Liver (tissue), 9 donors: Measurements from ENCODE around the gene UMODL1. TPM values are rescaled to one million over a fixed set of nuclear protein-coding genes. Genes with fewer than 3 reads are reported as not detected.

Source experiments
- DNase-seq: peaks from one replicate; pipeline ENCODE4 v3.0.0-alpha.2; 2017; ENCODE audit warnings: low spot score
- H3K27ac ChIP-seq, 2 donors: one replicate each; pipeline ENCODE4 v1.7.0; 2013; ENCODE audit warnings: inconsistent platforms in 2 of 2, low read length in 2 of 2, control low read depth in 1 of 2, low read depth in 1 of 2, mild to moderate bottlenecking in 1 of 2
- H3K27me3 ChIP-seq, 4 donors: one replicate each; pipeline versions ENCODE4 v1.6.1 to v1.7.0; 2013; ENCODE audit warnings: low read length in 3 of 4, inconsistent platforms in 1 of 4, mild to moderate bottlenecking in 1 of 4, moderate library complexity in 1 of 4; ENCODE audit not compliant: control insufficient read depth in 4 of 4, insufficient read depth in 4 of 4
- H3K36me3 ChIP-seq, 4 donors: one replicate each; pipeline versions ENCODE4 v1.6.1 to v1.7.0; 2013; ENCODE audit warnings: low read length in 3 of 4, mild to moderate bottlenecking in 3 of 4, low read depth in 1 of 4, moderate library complexity in 1 of 4; ENCODE audit not compliant: control insufficient read depth in 4 of 4, insufficient read depth in 3 of 4
- H3K4me1 ChIP-seq, 4 donors: one replicate each; pipeline versions ENCODE4 v1.6.1 to v1.7.0; 2013; ENCODE audit warnings: low read length in 3 of 4, mild to moderate bottlenecking in 3 of 4, moderate library complexity in 1 of 4; ENCODE audit not compliant: control insufficient read depth in 4 of 4, insufficient read depth in 4 of 4
- H3K4me3 ChIP-seq, 3 donors: one replicate each; pipeline versions ENCODE4 v1.6.1 to v1.7.0; 2013; ENCODE audit warnings: low read length in 3 of 3, control low read depth in 1 of 3, low read depth in 1 of 3, mild to moderate bottlenecking in 1 of 3
- H3K9ac ChIP-seq, 2 donors: one replicate each; pipeline ENCODE4 v1.7.0; 2013; ENCODE audit warnings: low read length in 2 of 2, mild to moderate bottlenecking in 2 of 2, moderate library complexity in 2 of 2, control low read depth in 1 of 2, low read depth in 1 of 2
- H3K9me3 ChIP-seq, 4 donors: one replicate each; pipeline versions ENCODE4 v1.6.1 to v1.7.0; 2013; ENCODE audit warnings: low read length in 3 of 4; ENCODE audit not compliant: control insufficient read depth in 4 of 4
- EGR1 ChIP-seq, 2 donors: IDR thresholded peaks; 2 replicates each; pipeline ENCODE4 v1.6.1; 2016 to 2018; ENCODE audit warnings: antibody characterized with exemption in 2 of 2, low read depth in 2 of 2
- FOXA1 ChIP-seq: IDR thresholded peaks from 2 replicates; pipeline ENCODE4 v1.6.1; 2016; ENCODE audit warnings: antibody characterized with exemption
- FOXA2 ChIP-seq: IDR thresholded peaks from 2 replicates; pipeline ENCODE4 v1.6.1; 2016; ENCODE audit warnings: antibody characterized with exemption
- HNF4A ChIP-seq, 2 donors: conservative IDR thresholded peaks; 2 replicates each; pipeline ENCODE4 v1.6.1; 2016; ENCODE audit warnings: antibody characterized with exemption in 2 of 2, mild to moderate bottlenecking in 2 of 2
- NR2F2 ChIP-seq: IDR thresholded peaks from 2 replicates; pipeline ENCODE4 v1.6.1; 2016; ENCODE audit warnings: antibody characterized with exemption
- RXRA ChIP-seq, 2 donors: IDR thresholded peaks; 2 replicates each; pipeline ENCODE4 v1.6.1; 2017 to 2018; ENCODE audit warnings: antibody characterized with exemption in 2 of 2, mild to moderate bottlenecking in 1 of 2
- SP1 ChIP-seq: IDR thresholded peaks from 2 replicates; pipeline ENCODE4 v1.6.1; 2018; ENCODE audit warnings: antibody characterized with exemption, mild to moderate bottlenecking
- YY1 ChIP-seq: IDR thresholded peaks from 2 replicates; pipeline ENCODE4 v1.6.1; 2016; ENCODE audit warnings: antibody characterized with exemption, mild to moderate bottlenecking
- WGBS: extraction: QIAGEN DNeasy Blood & Tissue Kit; methylation state at CpG from one replicate; pipeline ENCODE4 v1.1.7; 2013; 5-methylcytosine and 5-hydroxymethylcytosine counted together
- polyA plus RNA-seq, 2 donors: library from polyadenylated mRNA; stranded (reverse) in 1 of 2; unstranded in 1 of 2; fragments of 200-250 nt in 1 of 2; fragments of >200 nt in 1 of 2; fragmentation: Nextera tagmentation in 1 of 2; extraction: Ambion mirVana in 1 of 2; gene quantifications; one replicate each; pipeline versions ENCODE4 v1.2.1 to v1.2.3, GENCODE V29; 2013 to 2015
- total RNA-seq, 2 donors: library from RNA; depleted of rRNA; stranded (reverse); fragments of >200 nt; gene quantifications; one replicate each; pipeline ENCODE4 v1.2.3, GENCODE V29; 2014
- TF ChIP-seq, protein P1 (sequence below): fragments of 150-350 bp; IDR thresholded peaks from 2 replicates; pipeline ENCODE4 v1.5.1; 2017; ENCODE audit warnings: improper control_type of control experiment, low read depth, low read length; ENCODE audit not compliant: missing input control
- TF ChIP-seq, protein P2 (sequence below): IDR thresholded peaks from 2 replicates; pipeline ENCODE4 v1.6.1; 2016; ENCODE audit warnings: antibody characterized with exemption
- TF ChIP-seq, protein P3 (sequence below): IDR thresholded peaks from 2 replicates; pipeline ENCODE4 v1.6.1; 2016; ENCODE audit warnings: antibody characterized with exemption
- donor health status: healthy.
- donor health status: healthy.
- donor health status: healthy.
- donor health status: healthy.
- donor health status: healthy.

UMODL1 gene
- total and polyA plus RNA-seq, 4 donors: 0.08 to 0.14 (median 0.08) TPM; not detected in 1

GRCh38 chr21:42133131-42133530 is 62.0 kb downstream of the UMODL1 start:
- Histone ChIP-seq H3K9me3 (no peaks in the 10 kb centered on the region), H3K27me3 (no peaks in the 10 kb centered on the region), H3K4me1 (no peaks in the 10 kb centered on the region), H3K36me3 (no peaks in the 10 kb centered on the region), H3K4me3 (no peak overlapping the region), H3K9ac (no peak overlapping the region), H3K27ac (no peak overlapping the region)
- no peak for TF ChIP-seq HNF4A (conservative IDR thresholded peaks at IDR 0.05)
- TF ChIP-seq SP1: no peak
- TF ChIP-seq RXRA (IDR thresholded peaks at IDR 0.05): no peak
- TF ChIP-seq EGR1 (IDR thresholded peaks at IDR 0.05; ENCODE audit: low read depth in 2 of 2): no peak
- TF ChIP-seq, protein P1, sequence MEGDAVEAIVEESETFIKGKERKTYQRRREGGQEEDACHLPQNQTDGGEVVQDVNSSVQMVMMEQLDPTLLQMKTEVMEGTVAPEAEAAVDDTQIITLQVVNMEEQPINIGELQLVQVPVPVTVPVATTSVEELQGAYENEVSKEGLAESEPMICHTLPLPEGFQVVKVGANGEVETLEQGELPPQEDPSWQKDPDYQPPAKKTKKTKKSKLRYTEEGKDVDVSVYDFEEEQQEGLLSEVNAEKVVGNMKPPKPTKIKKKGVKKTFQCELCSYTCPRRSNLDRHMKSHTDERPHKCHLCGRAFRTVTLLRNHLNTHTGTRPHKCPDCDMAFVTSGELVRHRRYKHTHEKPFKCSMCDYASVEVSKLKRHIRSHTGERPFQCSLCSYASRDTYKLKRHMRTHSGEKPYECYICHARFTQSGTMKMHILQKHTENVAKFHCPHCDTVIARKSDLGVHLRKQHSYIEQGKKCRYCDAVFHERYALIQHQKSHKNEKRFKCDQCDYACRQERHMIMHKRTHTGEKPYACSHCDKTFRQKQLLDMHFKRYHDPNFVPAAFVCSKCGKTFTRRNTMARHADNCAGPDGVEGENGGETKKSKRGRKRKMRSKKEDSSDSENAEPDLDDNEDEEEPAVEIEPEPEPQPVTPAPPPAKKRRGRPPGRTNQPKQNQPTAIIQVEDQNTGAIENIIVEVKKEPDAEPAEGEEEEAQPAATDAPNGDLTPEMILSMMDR: no peak
- TF ChIP-seq, protein P2, sequence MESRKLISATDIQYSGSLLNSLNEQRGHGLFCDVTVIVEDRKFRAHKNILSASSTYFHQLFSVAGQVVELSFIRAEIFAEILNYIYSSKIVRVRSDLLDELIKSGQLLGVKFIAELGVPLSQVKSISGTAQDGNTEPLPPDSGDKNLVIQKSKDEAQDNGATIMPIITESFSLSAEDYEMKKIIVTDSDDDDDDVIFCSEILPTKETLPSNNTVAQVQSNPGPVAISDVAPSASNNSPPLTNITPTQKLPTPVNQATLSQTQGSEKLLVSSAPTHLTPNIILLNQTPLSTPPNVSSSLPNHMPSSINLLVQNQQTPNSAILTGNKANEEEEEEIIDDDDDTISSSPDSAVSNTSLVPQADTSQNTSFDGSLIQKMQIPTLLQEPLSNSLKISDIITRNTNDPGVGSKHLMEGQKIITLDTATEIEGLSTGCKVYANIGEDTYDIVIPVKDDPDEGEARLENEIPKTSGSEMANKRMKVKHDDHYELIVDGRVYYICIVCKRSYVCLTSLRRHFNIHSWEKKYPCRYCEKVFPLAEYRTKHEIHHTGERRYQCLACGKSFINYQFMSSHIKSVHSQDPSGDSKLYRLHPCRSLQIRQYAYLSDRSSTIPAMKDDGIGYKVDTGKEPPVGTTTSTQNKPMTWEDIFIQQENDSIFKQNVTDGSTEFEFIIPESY: no peak
- TF ChIP-seq, protein P3, sequence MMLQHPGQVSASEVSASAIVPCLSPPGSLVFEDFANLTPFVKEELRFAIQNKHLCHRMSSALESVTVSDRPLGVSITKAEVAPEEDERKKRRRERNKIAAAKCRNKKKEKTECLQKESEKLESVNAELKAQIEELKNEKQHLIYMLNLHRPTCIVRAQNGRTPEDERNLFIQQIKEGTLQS: no peak
- TF ChIP-seq FOXA2: no peak
- WGBS: 91% methylated on average over 8 of the region's 8 CpGs
- DNase-seq: no peak

GRCh38 chr21:42135386-42136052 is 64.4 kb downstream of the UMODL1 start:
- Histone ChIP-seq H3K36me3 (no peaks in the 10 kb centered on the region), H3K9ac (no peak overlapping the region), H3K4me3 (no peak overlapping the region), H3K27me3 (no peaks in the 10 kb centered on the region), H3K27ac (no peak overlapping the region), H3K9me3 (no peaks in the 10 kb centered on the region), H3K4me1 (no peaks in the 10 kb centered on the region)
- DNase-seq: no peak
- TF ChIP-seq EGR1 (IDR thresholded peaks at IDR 0.05; ENCODE audit: low read depth in 2 of 2): no peak
- TF ChIP-seq, protein P3: no peak
- TF ChIP-seq, protein P1: no peak
- TF ChIP-seq YY1: no peak
- TF ChIP-seq SP1: no peak
- TF ChIP-seq FOXA1: no peak
- TF ChIP-seq, protein P2: no peak
- TF ChIP-seq NR2F2: no peak
- WGBS: 85% methylated on average over 14 of the region's 14 CpGs
